ENCODE data around the gene GNAZ. TPM values are rescaled to one million over a fixed set of nuclear protein-coding genes. Genes with fewer than 3 reads are reported as not detected.

The GNAZ gene
- total RNA-seq, 1 experiment from 2014 or later: 5.0 TPM

GRCh38 chr22:23169043-23169406 lies 98.7 kb downstream of the GNAZ start:
- no peak overlapping the region for H4K91ac ChIP-seq (ENCODE audit: insufficient read length, low read depth, low read length)
- H4K8ac ChIP-seq (replicated peaks; ENCODE audit: insufficient read length, low read depth, low read length): no peak overlapping the region
- no peak overlapping the region for H2BK120ac ChIP-seq (ENCODE audit: low read depth, low read length, poor library complexity, severe bottlenecking)
- no peak for DNase-seq
- no peak overlapping the region for H3K23ac ChIP-seq (ENCODE audit: insufficient read length, low read depth, low read length)
- TF ChIP-seq CTCF (conservative IDR thresholded peaks at IDR 0.05): no peak
- H3K27ac Mint-ChIP-seq: peak overlapping the region in 1 of 3 experiments; percentile 17; a peak in 1 of 7 replicates
- H3K27ac ChIP-seq (ENCODE audit: insufficient read length, low read depth, low read length): no peak overlapping the region
- H3K4me1 Mint-ChIP-seq: peaks cover 8 to 32% of the 10 kb centered on the region in 2 experiments
- no peaks in the 10 kb centered on the region for H3K9me3 ChIP-seq (ENCODE audit: control insufficient read depth, low read depth, low read length)
- no peaks in the 10 kb centered on the region for H3K79me1 ChIP-seq (ENCODE audit: insufficient read depth, low read depth, low read length, poor library complexity, severe bottlenecking)
- H3K4me2 ChIP-seq (ENCODE audit: insufficient read depth, insufficient read length, low read length): no peak overlapping the region
- H4K20me1 ChIP-seq (ENCODE audit: control insufficient read depth, insufficient read depth, insufficient read length): no peaks in the 10 kb centered on the region
- H3K4me3 Mint-ChIP-seq: no peak overlapping the region
- no peak overlapping the region for H4K5ac ChIP-seq (ENCODE audit: insufficient read length, low read depth, low read length)
- H2BK15ac ChIP-seq (ENCODE audit: low read depth, low read length): no peak overlapping the region
- H3K23me2 ChIP-seq (ENCODE audit: insufficient read length, low read depth, low read length, poor library complexity, severe bottlenecking): no peaks in the 10 kb centered on the region
- H3K79me2 ChIP-seq (ENCODE audit: insufficient read depth, low read length): no peaks in the 10 kb centered on the region
- H3K9ac ChIP-seq (ENCODE audit: extremely low read depth, insufficient read length, low read length): no peak overlapping the region
- H3K4me1 ChIP-seq (ENCODE audit: insufficient read depth, low read length): no peaks in the 10 kb centered on the region; the same call in 1 of the 2 replicates
- H3K9me3 Mint-ChIP-seq: peaks cover 0 to 4% of the 10 kb centered on the region in 2 experiments; a peak in 2 of 5 replicates
- H3K36me3 Mint-ChIP-seq (ENCODE audit: insufficient read depth in 1 of 3, low read depth in 3 of 3): peaks cover 0 to 2% (median 2%) of the 10 kb centered on the region in 3 experiments; a peak in 2 of 7 replicates
- no peak overlapping the region for H3K4ac ChIP-seq (ENCODE audit: low read depth, low read length)
- H2BK5ac ChIP-seq (ENCODE audit: insufficient read length, low read length): no peak overlapping the region
- H2AFZ ChIP-seq (ENCODE audit: low read length): no peak overlapping the region
- H3K56ac ChIP-seq (ENCODE audit: insufficient read length, low read depth, low read length): no peak overlapping the region
- no peaks in the 10 kb centered on the region for H3K27me3 ChIP-seq (ENCODE audit: insufficient read depth, low read length)
- H3K27me3 Mint-ChIP-seq (ENCODE audit: low read depth): peaks cover 8% of the 10 kb centered on the region
- H3K18ac ChIP-seq (ENCODE audit: insufficient read length, low read depth, low read length): no peak overlapping the region
- no CpG with 5 or more reads among the region's 4 CpGs for WGBS (ENCODE audit: extremely low coverage, insufficient read length, low lambda C conversion rate)
- no peak overlapping the region for H2BK12ac ChIP-seq (ENCODE audit: insufficient read length, low read depth, low read length)
- no peak overlapping the region for H3K14ac ChIP-seq (ENCODE audit: insufficient read depth, low read length)
- H2AK5ac ChIP-seq (ENCODE audit: insufficient read length, low read length): no peak overlapping the region
- no peak overlapping the region for H3T11ph ChIP-seq (ENCODE audit: low read length)
- no peak overlapping the region for H2BK20ac ChIP-seq (ENCODE audit: low read depth, low read length, poor library complexity, severe bottlenecking)

Other genes with a start within 250 kb of the GNAZ start
- gene IGLL5, start 182.7 kb upstream of the GNAZ start, total RNA-seq (2021): not detected in 2 replicates
- not detected in 2 replicates for gene RSPH14, start 71.5 kb downstream of the GNAZ start, total RNA-seq (2021)
- 0.92 and 1.4 TPM in 2 replicates for gene RAB36, start 75.0 kb downstream of the GNAZ start, total RNA-seq (2021)
- 77.0 and 81.6 TPM in 2 replicates for gene BCR, start 110.0 kb downstream of the GNAZ start, total RNA-seq (2021)